Heart left ventricle (tissue), 16 donors: ENCODE measurements around the gene TDRD7. TPM values are rescaled to one million over a fixed set of nuclear protein-coding genes. Genes with fewer than 3 reads are reported as not detected.

ENCODE experiments used
- ATAC-seq, 4 donors: fragments of 200-7000 bp; cut with Tn5 transposase; one replicate each; pipeline ENCODE4 v1.9.1; 2020 to 2022; ENCODE audit warnings: moderate library complexity in 4 of 4, mild to moderate bottlenecking in 3 of 4, moderate number of reproducible peaks in 1 of 4
- DNase-seq, 5 donors: peaks; one replicate each; pipeline ENCODE4 v3.0.0-alpha.2; 2020
- H3K27ac ChIP-seq, 12 donors: fragments of 200-600 bp; sonication (generic) in 4 of 12; one replicate each; pipeline versions ENCODE4 v1.5.0 to v1.8.0; 2016 to 2022; ENCODE audit warnings: mild to moderate bottlenecking in 2 of 12
- H3K27me3 ChIP-seq, 9 donors: fragments of 200-600 bp; sonication (generic) in 2 of 9; one replicate each; pipeline versions ENCODE4 v1.5.1 to v1.8.0; 2016 to 2022; ENCODE audit warnings: mild to moderate bottlenecking in 3 of 9
- H3K36me3 ChIP-seq, 9 donors: fragments of 200-600 bp; sonication (generic) in 2 of 9; one replicate each; pipeline versions ENCODE4 v1.5.0 to v1.8.0; 2018 to 2022; ENCODE audit warnings: mild to moderate bottlenecking in 2 of 9
- H3K4me1 ChIP-seq, 12 donors: fragments of 200-600 bp; sonication (generic) in 4 of 12; one replicate each; pipeline versions ENCODE4 v1.5.0 to v1.8.0; 2016 to 2022; ENCODE audit warnings: mild to moderate bottlenecking in 3 of 12
- H3K4me3 ChIP-seq, 12 donors: fragments of 200-600 bp; sonication (generic) in 4 of 12; one replicate each; pipeline versions ENCODE4 v1.5.0 to v1.8.0; 2017 to 2022; ENCODE audit warnings: mild to moderate bottlenecking in 9 of 12, moderate library complexity in 4 of 12
- H3K9me3 ChIP-seq, 12 donors: fragments of 200-600 bp; sonication (generic) in 4 of 12; one replicate each; pipeline versions ENCODE4 v1.5.0 to v1.8.0; 2016 to 2022; ENCODE audit warnings: mild to moderate bottlenecking in 1 of 12
- CTCF ChIP-seq, 12 donors: fragments of 200-600 bp; sonication (generic) in 4 of 12; IDR thresholded peaks; one replicate each; pipeline versions ENCODE4 v1.5.0 to v1.8.0; 2018 to 2022; ENCODE audit warnings: antibody characterized with exemption in 12 of 12, mild to moderate bottlenecking in 5 of 12
- POLR2A ChIP-seq, 2 donors: fragments of 450-650 bp; IDR thresholded peaks; one replicate each; pipeline ENCODE4 v1.6.1; 2017; ENCODE audit warnings: antibody characterized with exemption in 2 of 2, mild to moderate bottlenecking in 2 of 2, moderate library complexity in 2 of 2
- WGBS, 4 donors: extraction: QIAGEN DNeasy Blood & Tissue Kit in 2 of 4; methylation state at CpG; one replicate each; pipeline versions ENCODE4 v1.1.5 to v1.1.7; 2013 to 2018; 5-methylcytosine and 5-hydroxymethylcytosine counted together
- intact Hi-C, 10 donors: fragments of 100-400 bp; cut with DNase I; formaldehyde crosslinking; loops; one replicate each; pipeline versions ENCODE4 v1.11.1 to v1.14.2; 2022
- polyA plus RNA-seq, 2 donors: library from polyadenylated mRNA; stranded (reverse); fragments of 200-250 nt; gene quantifications; one replicate each; pipeline ENCODE4 v1.2.3, GENCODE V29; 2013
- total RNA-seq, 9 donors: library from RNA; depleted of rRNA in 2 of 9; stranded (reverse); fragments of >200 nt in 2 of 9; fragmentation: NEBNext Ultra II Directional in 3 of 9; extraction: Animal tissue kit (Norgen Biotek cat#: 25700) in 3 of 9; gene quantifications; one replicate each; pipeline versions ENCODE4 v1.1.0 to v1.2.4, GENCODE V29; 2016 to 2023
- donor health status: ischemic (EF 13 %, LVEDD 7.1; RV severe dilation, severe dysfunction).
- donor health status: healthy with polysubstance abuse.
- donor health status: DM: no; HTN: yes; CAD: no.
- donor health status: DM: no; HTN: no; CAD: no.
- donor health status: ischemic (EF 25% LVEDD 6.9; RV normal size, moderate dysfunction).
- donor health status: ischemic (EF 25% LVEDD 5.7; RV mildly dilated, moderate dysfunction).
- donor health status: healthy.
- donor health status: DM: yes; HTN: yes; CAD: no.
- donor health status: ischemic (EF 35%, LVEDD 5.7; RV mildly dilated, moderate dysfunction).
- donor health status: nonischemic (EF 11% LVEDD 7.7; RV severe dilation, severe dysfunction).
- donor health status: DM: yes; HTN: yes; CAD: no.
- donor health status: PGD.
- donor health status: ischemic (EF 29% LVEDD 5.4; RV normal size, mild dysfunction).
- donor health status: nonischemic (EF 23%, LVEDD 6.1; RV moderate dilation, normal function).

The TDRD7 gene
- total and polyA plus RNA-seq, 11 donors, result 3.0 to 15.3 (median 8.9) TPM

- no peak for DNase-seq
- intact Hi-C loops, result loop anchor here in 9 of 10 donors (2.0 to 10.0 kb wide), 7 partner anchors 37 to 99 kb away; no protein-coding TSS in a partner anchor
- Histone ChIP-seq H3K27me3 (peaks cover 0 to 43% (median 0%) of the 10 kb centered on the region in 9 donors), H3K9me3 (no peaks in the 10 kb centered on the region), H3K4me3 (no peak overlapping the region), H3K36me3 (peaks cover 0 to 19% (median 9%) of the 10 kb centered on the region in 9 donors), H3K27ac (no peak overlapping the region), H3K4me1 (peaks cover 0 to 44% (median 21%) of the 10 kb centered on the region in 12 donors)
- WGBS, 4 donors, result 47 to 63% (median 50%) methylated on average over 5 of the region's 5 CpGs
- no peak for TF ChIP-seq CTCF (IDR thresholded peaks at IDR 0.05)
- no peak for TF ChIP-seq POLR2A (IDR thresholded peaks at IDR 0.05)
- ATAC-seq, result no peak
Observed at GRCh38 chr9:97500263-97500662, 88.4 kb downstream of the TDRD7 start.

- H3K4me1 ChIP-seq, result peaks cover 0 to 49% (median 24%) of the 10 kb centered on the region in 12 donors
Observed at GRCh38 chr9:97500765-97501176, 88.9 kb downstream of the TDRD7 start.

GRCh38 chr9:97501177-97501971 lies 89.5 kb downstream of the TDRD7 start, which contains the start of gene TMOD1:
Gene TMOD1 (plus strand): TSS chr9:97501666. CDS start chr9:97524189, 22,523 bp downstream.
- peak within 1 kb of the TSS; percentile 81 to 98 (median 93) for H3K27ac ChIP-seq
- no peak for TF ChIP-seq POLR2A (IDR thresholded peaks at IDR 0.05)
- TF ChIP-seq CTCF (IDR thresholded peaks at IDR 0.05), result peak in 8 of 12 donors; percentile 18 to 46 (median 29)
- H3K4me1 ChIP-seq, result peaks cover 0 to 55% (median 26%) of the 10 kb centered on the region in 12 donors
- peaks cover 0 to 43% (median 0%) of the 10 kb centered on the region in 9 donors for H3K27me3 ChIP-seq
- H3K4me3 ChIP-seq, result peak within 1 kb of the TSS; percentile 62 to 96 (median 88)
- WGBS, 4 donors, result 0 to 1% (median 1%) methylated on average over 31 to 87 of the region's 87 CpGs
- intact Hi-C loops, result loop anchor here in 9 of 10 donors (2.0 to 10.0 kb wide), 7 partner anchors 36 to 97 kb away; no protein-coding TSS in a partner anchor
- no peaks in the 10 kb centered on the region for H3K9me3 ChIP-seq
- ATAC-seq, result peak; percentile 52 to 84 (median 68)
- peaks cover 0 to 8% (median 2%) of the 10 kb centered on the region in 9 donors for H3K36me3 ChIP-seq
- peak; percentile 78 to 90 (median 81) for DNase-seq

More at GRCh38 chr9:97500765-97501176, 88.9 kb downstream of the TDRD7 start:
- ATAC-seq (no peak), DNase-seq (no peak)
- intact Hi-C loops, result loop anchor here in 9 of 10 donors (2.0 to 10.0 kb wide), 7 partner anchors 37 to 98 kb away; no protein-coding TSS in a partner anchor
- Histone ChIP-seq H3K9me3 (no peaks in the 10 kb centered on the region), H3K27ac (peak overlapping the region in 6 of 12 donors; percentile 7 to 95 (median 62)), H3K4me3 (peak overlapping the region in 11 of 12 donors; percentile 36 to 96 (median 85)), H3K36me3 (peaks cover 0 to 15% (median 7%) of the 10 kb centered on the region in 9 donors), H3K27me3 (peaks cover 0 to 43% (median 0%) of the 10 kb centered on the region in 9 donors)
- 21 to 29% (median 26%) methylated on average over 6 of the region's 6 CpGs for WGBS, 4 donors
- TF ChIP-seq CTCF (IDR thresholded peaks at IDR 0.05), result no peak
- no peak for TF ChIP-seq POLR2A (IDR thresholded peaks at IDR 0.05)

GRCh38 chr9:97501972-97502221 lies 90.0 kb downstream of the TDRD7 start:
- WGBS, 4 donors, result 0 to 1% (median 0%) methylated on average over 23 to 30 of the region's 30 CpGs
- ATAC-seq (no peak), DNase-seq (no peak)
- Histone ChIP-seq H3K27me3 (peaks cover 0 to 43% (median 0%) of the 10 kb centered on the region in 9 donors), H3K9me3 (no peaks in the 10 kb centered on the region), H3K36me3 (peaks cover 0 to 3% (median 0%) of the 10 kb centered on the region in 9 donors), H3K27ac (peak overlapping the region; percentile 81 to 98 (median 93)), H3K4me3 (peak overlapping the region; percentile 62 to 96 (median 88)), H3K4me1 (peaks cover 0 to 60% (median 26%) of the 10 kb centered on the region in 12 donors)
- peak in 1 of 2 donors; percentile 84 for TF ChIP-seq POLR2A (IDR thresholded peaks at IDR 0.05)
- TF ChIP-seq CTCF (IDR thresholded peaks at IDR 0.05), result no peak
- intact Hi-C loops, result loop anchor here in 9 of 10 donors (2.0 to 10.0 kb wide), 7 partner anchors 35 to 97 kb away; no protein-coding TSS in a partner anchor
